Right lobe of liver (tissue), 6 donors: Measurements from ENCODE around the gene PPP4R2. TPM values are rescaled to one million over a fixed set of nuclear protein-coding genes. Genes with fewer than 3 reads are reported as not detected.
A peak's percentile ranks its signal among the peaks of the same experiment; 100 is the strongest.

ENCODE experiments used
- ATAC-seq, 4 donors: fragments of 200-7000 bp; cut with Tn5 transposase; one replicate each; pipeline ENCODE4 v1.9.1; 2020; ENCODE audit warnings: mild to moderate bottlenecking in 4 of 4, moderate library complexity in 4 of 4
- DNase-seq, 3 donors: peaks; one replicate each; pipeline ENCODE4 v3.0.0-alpha.2; 2020
- H3K27ac ChIP-seq, 3 donors: fragments of 200-600 bp; one replicate each; pipeline ENCODE4 v1.8.0; 2022
- H3K27me3 ChIP-seq, 2 donors: fragments of 200-600 bp; one replicate each; pipeline ENCODE4 v1.8.0; 2022
- H3K36me3 ChIP-seq, 4 donors: fragments of 200-600 bp; sonication (generic) in 1 of 4; one replicate each; pipeline versions ENCODE4 v1.5.1 to v1.8.0; 2017 to 2022; ENCODE audit warnings: control low read depth in 1 of 4
- H3K4me1 ChIP-seq, 4 donors: fragments of 200-600 bp; sonication (generic) in 1 of 4; one replicate each; pipeline versions ENCODE4 v1.5.1 to v1.8.0; 2017 to 2022; ENCODE audit warnings: control low read depth in 1 of 4
- H3K4me3 ChIP-seq, 3 donors: fragments of 200-600 bp; one replicate each; pipeline ENCODE4 v1.8.0; 2022
- H3K9me3 ChIP-seq, 4 donors: fragments of 200-600 bp; sonication (generic) in 1 of 4; one replicate each; pipeline versions ENCODE4 v1.5.1 to v1.8.0; 2017 to 2022; ENCODE audit warnings: control low read depth in 1 of 4
- POLR2A ChIP-seq: fragments of 450-650 bp; IDR thresholded peaks from one replicate; pipeline ENCODE4 v1.6.1; 2017; ENCODE audit warnings: antibody characterized with exemption, mild to moderate bottlenecking
- WGBS: methylation state at CpG from one replicate; pipeline ENCODE4 v1.1.6; 2018; ENCODE audit warnings: low coverage, low lambda C conversion rate; ENCODE audit not compliant: insufficient coverage; ENCODE audit errors: missing lambda C conversion rate; 5-methylcytosine and 5-hydroxymethylcytosine counted together
- intact Hi-C, 2 donors: fragments of 100-400 bp; cut with DNase I; formaldehyde crosslinking; loops; one replicate each; pipeline versions ENCODE4 v1.11.2 to v1.14.1; 2022
- total RNA-seq, 6 experiments: library from RNA; depleted of rRNA in 2 of 6; stranded (reverse); fragments of >200 nt in 2 of 6; fragmentation: NEBNext Ultra II Directional in 3 of 6; extraction: Animal tissue kit (Norgen Biotek cat#: 25700) in 3 of 6; gene quantifications; one replicate each; pipeline versions ENCODE4 v1.1.0 to v1.2.4, GENCODE V29; 2016 to 2023
- TF ChIP-seq, protein P1 (sequence below), 4 donors: fragments of 200-600 bp in 3 of 4; fragments of 450-650 bp in 1 of 4; IDR thresholded peaks; one replicate each; pipeline versions ENCODE4 v1.5.1 to v1.8.0; 2016 to 2022; ENCODE audit warnings: antibody characterized with exemption in 4 of 4, mild to moderate bottlenecking in 2 of 4
- donor health status: DM: no; HTN: yes; CAD: no.
- donor health status: DM: no; HTN: no; CAD: no.
- donor health status: DM: no; HTN: no; CAD: no.
- donor health status: DM: no; HTN: yes; CAD: no.
- donor health status: DM: no; HTN: yes; CAD: no.

PPP4R2 gene
- total RNA-seq, 6 experiments from 2014 or later = 23.7 to 56.1 (median 42.3) TPM

DNA sequence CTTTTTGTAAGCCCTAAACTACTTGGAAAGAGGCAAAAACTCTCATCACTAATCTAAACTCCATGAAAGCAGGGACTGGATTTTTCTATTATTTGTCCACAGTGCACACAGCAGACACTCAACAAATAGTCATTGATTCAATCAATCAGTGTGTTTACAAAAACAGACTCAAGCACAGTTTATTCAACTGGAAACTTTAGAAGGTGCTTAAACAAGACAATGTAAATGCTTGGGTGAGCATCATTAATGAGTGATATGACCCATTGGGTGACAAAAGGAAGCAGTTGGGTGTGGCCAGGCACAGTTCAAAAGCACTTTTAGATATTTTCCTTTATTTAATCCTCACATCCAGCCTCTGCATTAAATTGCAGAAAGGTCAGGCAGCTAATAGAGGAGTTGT lies 32.0 kb upstream of the PPP4R2 start:
- Histone ChIP-seq H3K36me3 (no peaks in the 10 kb centered on the region), H3K27ac (no peak overlapping the region), H3K9me3 (no peaks in the 10 kb centered on the region), H3K27me3 (no peaks in the 10 kb centered on the region), H3K4me1 (peaks cover 0 to 51% (median 15%) of the 10 kb centered on the region in 4 donors), H3K4me3 (no peak overlapping the region)
- ATAC-seq = peak in 1 of 4 donors; percentile 9
- intact Hi-C loops = no loop called here
- TF ChIP-seq, protein P1, sequence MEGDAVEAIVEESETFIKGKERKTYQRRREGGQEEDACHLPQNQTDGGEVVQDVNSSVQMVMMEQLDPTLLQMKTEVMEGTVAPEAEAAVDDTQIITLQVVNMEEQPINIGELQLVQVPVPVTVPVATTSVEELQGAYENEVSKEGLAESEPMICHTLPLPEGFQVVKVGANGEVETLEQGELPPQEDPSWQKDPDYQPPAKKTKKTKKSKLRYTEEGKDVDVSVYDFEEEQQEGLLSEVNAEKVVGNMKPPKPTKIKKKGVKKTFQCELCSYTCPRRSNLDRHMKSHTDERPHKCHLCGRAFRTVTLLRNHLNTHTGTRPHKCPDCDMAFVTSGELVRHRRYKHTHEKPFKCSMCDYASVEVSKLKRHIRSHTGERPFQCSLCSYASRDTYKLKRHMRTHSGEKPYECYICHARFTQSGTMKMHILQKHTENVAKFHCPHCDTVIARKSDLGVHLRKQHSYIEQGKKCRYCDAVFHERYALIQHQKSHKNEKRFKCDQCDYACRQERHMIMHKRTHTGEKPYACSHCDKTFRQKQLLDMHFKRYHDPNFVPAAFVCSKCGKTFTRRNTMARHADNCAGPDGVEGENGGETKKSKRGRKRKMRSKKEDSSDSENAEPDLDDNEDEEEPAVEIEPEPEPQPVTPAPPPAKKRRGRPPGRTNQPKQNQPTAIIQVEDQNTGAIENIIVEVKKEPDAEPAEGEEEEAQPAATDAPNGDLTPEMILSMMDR (IDR thresholded peaks at IDR 0.05) = no peak
- no peak for TF ChIP-seq POLR2A
- no peak for DNase-seq

DNA sequence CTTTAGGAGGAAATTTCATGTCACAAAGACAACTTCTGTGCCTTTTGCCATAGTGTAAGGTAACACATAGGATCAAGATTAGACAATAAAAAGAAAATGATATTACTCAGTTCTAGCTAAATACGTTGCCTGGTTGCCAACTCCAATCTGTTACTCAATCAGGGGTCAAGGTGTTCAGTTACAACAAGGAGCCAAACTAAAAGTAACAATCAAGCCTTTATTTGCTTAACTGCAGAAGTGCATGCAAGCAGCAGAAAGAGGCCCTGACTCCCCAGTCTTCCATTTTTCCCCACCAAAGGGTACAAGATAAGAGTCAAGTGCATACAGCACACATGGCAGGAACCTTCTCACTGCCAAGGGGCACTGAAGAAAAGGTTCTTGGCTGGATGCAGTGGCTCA lies 28.3 kb upstream of the PPP4R2 start:
- Histone ChIP-seq H3K27ac (peak overlapping the region in 1 of 3 donors; percentile 57), H3K27me3 (no peaks in the 10 kb centered on the region), H3K4me1 (peaks cover 0 to 33% (median 8%) of the 10 kb centered on the region in 4 donors), H3K4me3 (no peak overlapping the region), H3K36me3 (no peaks in the 10 kb centered on the region), H3K9me3 (no peaks in the 10 kb centered on the region)
- DNase-seq (no peak), ATAC-seq (peak in 3 of 4 donors; percentile 24 to 65 (median 63))
- WGBS = 15% methylated on average over 1 of the region's 1 CpG
- intact Hi-C loops = no loop called here
- no peak for TF ChIP-seq POLR2A
- TF ChIP-seq, protein P1 (IDR thresholded peaks at IDR 0.05) = no peak

GRCh38 chr3:72969766-72970165 lies 26.8 kb upstream of the PPP4R2 start:
- Histone ChIP-seq H3K27ac (no peak overlapping the region), H3K4me1 (peaks cover 0 to 38% (median 8%) of the 10 kb centered on the region in 4 donors), H3K9me3 (no peaks in the 10 kb centered on the region), H3K27me3 (no peaks in the 10 kb centered on the region), H3K4me3 (no peak overlapping the region), H3K36me3 (no peaks in the 10 kb centered on the region)
- TF ChIP-seq, protein P1 (IDR thresholded peaks at IDR 0.05) = no peak
- TF ChIP-seq POLR2A = no peak
- no peak for DNase-seq
- intact Hi-C loops = no loop called here
- 79% methylated on average over 1 of the region's 3 CpGs for WGBS
- no peak for ATAC-seq

- no peak for ATAC-seq
- Histone ChIP-seq H3K9me3 (no peaks in the 10 kb centered on the region), H3K27me3 (no peaks in the 10 kb centered on the region), H3K4me3 (no peak overlapping the region), H3K36me3 (no peaks in the 10 kb centered on the region), H3K27ac (no peak overlapping the region), H3K4me1 (peaks cover 0 to 34% (median 8%) of the 10 kb centered on the region in 4 donors)
- TF ChIP-seq, protein P1 (IDR thresholded peaks at IDR 0.05) = no peak
- no peak for TF ChIP-seq POLR2A
- intact Hi-C loops = no loop called here
- no peak for DNase-seq
- 73% methylated on average over 2 of the region's 2 CpGs for WGBS
Measured at GRCh38 chr3:72970942-72971341, 25.7 kb upstream of the PPP4R2 start.

DNA sequence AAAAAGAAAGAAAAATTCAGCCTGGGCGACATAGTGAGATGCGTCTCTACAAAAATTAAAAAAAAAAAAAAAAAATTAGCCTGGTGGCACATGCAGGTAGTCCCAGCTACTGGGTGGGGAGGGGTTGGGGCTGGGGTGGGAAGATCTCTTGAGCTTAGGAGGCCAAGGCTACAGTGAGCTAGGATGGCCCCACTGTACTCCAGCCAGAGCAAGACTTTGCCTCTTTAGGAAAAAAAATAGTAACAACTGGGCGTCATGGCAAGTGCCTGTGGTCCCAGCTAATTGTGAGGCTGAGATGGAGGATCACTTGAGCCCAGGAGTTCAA lies 23.9 kb upstream of the PPP4R2 start:
- H3K27ac ChIP-seq = peak overlapping the region in 1 of 3 donors; percentile 46
- peak; percentile 19 to 50 (median 32) for ATAC-seq
- no peak for TF ChIP-seq POLR2A
- TF ChIP-seq, protein P1 (IDR thresholded peaks at IDR 0.05) = no peak
- peak overlapping the region in 1 of 3 donors; percentile 15 for H3K4me3 ChIP-seq
- 90% methylated on average over 2 of the region's 3 CpGs for WGBS
- H3K27me3 ChIP-seq = no peaks in the 10 kb centered on the region
- no peaks in the 10 kb centered on the region for H3K36me3 ChIP-seq
- peaks cover 0 to 28% (median 8%) of the 10 kb centered on the region in 4 donors for H3K4me1 ChIP-seq
- no peak for DNase-seq
- no peaks in the 10 kb centered on the region for H3K9me3 ChIP-seq
- intact Hi-C loops = no loop called here
